CD4-positive, alpha-beta memory T cell (primary cell): ENCODE measurements around the gene S100A1. TPM values are rescaled to one million over a fixed set of nuclear protein-coding genes. Genes with fewer than 3 reads are reported as not detected.
A peak's percentile ranks its signal among the peaks of the same experiment; 100 is the strongest.

Experiments used
- CTCF ChIA-PET: fragments of 350-600 bp; sonication (Branson Sonifier 250); formaldehyde crosslinking; loops from one replicate; lab custom pipeline; 2021; ENCODE audit warnings: inconsistent platforms; ENCODE audit not compliant: partially characterized antibody; lab: Charles Lee
- POLR2A ChIA-PET: fragments of 350-600 bp; sonication (Branson Sonifier 250); formaldehyde crosslinking; loops from one replicate; lab custom pipeline; 2021; ENCODE audit not compliant: partially characterized antibody; lab: Charles Lee
- DNase-seq, 5 donors: peaks; one replicate each; pipeline versions ENCODE4 v3.0.0 to v3.0.0-alpha.2; 2020 to 2022; ENCODE audit warnings: mixed read lengths in 1 of 5
- H3K27ac ChIP-seq: one replicate; pipeline ENCODE4 v1.7.0; 2013; ENCODE audit warnings: low read depth, low read length
- H3K27me3 ChIP-seq: 2 replicates; pipeline ENCODE4 v1.7.0; 2013; ENCODE audit warnings: mild to moderate bottlenecking, low read length, moderate library complexity; ENCODE audit not compliant: insufficient read depth
- H3K36me3 ChIP-seq: 2 replicates; pipeline ENCODE4 v1.7.0; 2013; ENCODE audit warnings: mild to moderate bottlenecking, low read length, moderate library complexity; ENCODE audit not compliant: insufficient read depth
- H3K4me1 ChIP-seq: 2 replicates; pipeline ENCODE4 v1.7.0; 2013; ENCODE audit warnings: mild to moderate bottlenecking, low read length, moderate library complexity; ENCODE audit not compliant: insufficient read depth
- H3K4me3 ChIP-seq, 2 donors: one replicate each; pipeline ENCODE4 v1.7.0; 2013; ENCODE audit warnings: low read length in 2 of 2, mild to moderate bottlenecking in 1 of 2
- H3K9me3 ChIP-seq, 2 donors: one replicate each; pipeline ENCODE4 v1.7.0; 2013; ENCODE audit warnings: low read length in 2 of 2, control low read depth in 1 of 2; ENCODE audit not compliant: control insufficient read depth in 1 of 2
- H3K27ac Mint-ChIP-seq, 7 donors: one replicate each; pipeline ENCODE4 v1.8.0; 2020 to 2021; ENCODE audit warnings: mixed read lengths in 7 of 7, mild to moderate bottlenecking in 6 of 7, inconsistent platforms in 3 of 7, moderate library complexity in 3 of 7
- H3K27me3 Mint-ChIP-seq, 2 donors: one replicate each; pipeline ENCODE4 v1.8.0; 2020 to 2021; ENCODE audit warnings: mixed read lengths in 2 of 2
- H3K36me3 Mint-ChIP-seq, 2 donors: one replicate each; pipeline ENCODE4 v1.8.0; 2020 to 2021; ENCODE audit warnings: mixed read lengths in 2 of 2, inconsistent platforms in 1 of 2, mild to moderate bottlenecking in 1 of 2
- H3K4me1 Mint-ChIP-seq, 4 donors: one replicate each; pipeline ENCODE4 v1.8.0; 2020 to 2021; ENCODE audit warnings: mixed read lengths in 4 of 4, mild to moderate bottlenecking in 1 of 4
- H3K4me3 Mint-ChIP-seq, 8 donors: one replicate each; pipeline ENCODE4 v1.8.0; 2020 to 2021; ENCODE audit warnings: mixed read lengths in 8 of 8, mild to moderate bottlenecking in 7 of 8, moderate library complexity in 6 of 8, inconsistent platforms in 3 of 8
- H3K9me3 Mint-ChIP-seq, 8 donors: one replicate each; pipeline ENCODE4 v1.8.0; 2020 to 2021; ENCODE audit warnings: mixed read lengths in 8 of 8, mild to moderate bottlenecking in 5 of 8, inconsistent platforms in 3 of 8, moderate library complexity in 1 of 8
- intact Hi-C: fragments of 100-400 bp; cut with micrococcal nuclease; formaldehyde crosslinking; loops from one replicate; pipeline ENCODE4 v1.15.1; 2023
- polyA plus RNA-seq, 2 donors: library from polyadenylated mRNA; unstranded; fragments of 300-500 nt; fragmentation: Illumina TruSeq; gene quantifications; one replicate each; pipeline ENCODE4 v1.2.3, GENCODE V29; 2021
- total RNA-seq, 2 experiments: library from RNA; stranded (reverse); gene quantifications; one replicate each; pipeline ENCODE4 v1.2.3, GENCODE V29; 2021

S100A1 gene
- total and polyA plus RNA-seq, 4 experiments from 2014 or later = not detected

- H3K9me3 Mint-ChIP-seq = peaks cover 0 to 1% (median 0%) of the 10 kb centered on the region in 8 donors
- no peaks in the 10 kb centered on the region for H3K27me3 ChIP-seq
- no peak overlapping the region for H3K27ac Mint-ChIP-seq
- peaks cover 0 to 1% (median 0%) of the 10 kb centered on the region in 4 donors for H3K4me1 Mint-ChIP-seq
- no peak overlapping the region for H3K27ac ChIP-seq
- no peaks in the 10 kb centered on the region for H3K36me3 Mint-ChIP-seq
- CTCF ChIA-PET = no interaction called here
- no peak overlapping the region for H3K4me3 Mint-ChIP-seq
- no peaks in the 10 kb centered on the region for H3K4me1 ChIP-seq
- peaks cover 0 to 1% of the 10 kb centered on the region in 2 donors for H3K27me3 Mint-ChIP-seq
- DNase-seq = no peak
- H3K4me3 ChIP-seq = no peak overlapping the region
- H3K9me3 ChIP-seq = no peaks in the 10 kb centered on the region
- POLR2A ChIA-PET = no interaction called here
- intact Hi-C loops = no loop called here
- H3K36me3 ChIP-seq = no peaks in the 10 kb centered on the region
Observed at GRCh38 chr1:153610334-153610733, 17.9 kb upstream of the S100A1 start.

GRCh38 chr1:153610811-153611301 lies 17.4 kb upstream of the S100A1 start:
- H3K4me1 ChIP-seq = no peaks in the 10 kb centered on the region
- POLR2A ChIA-PET = no interaction called here
- H3K9me3 Mint-ChIP-seq = peaks cover 0 to 1% (median 0%) of the 10 kb centered on the region in 8 donors
- DNase-seq = no peak
- CTCF ChIA-PET = no interaction called here
- no peaks in the 10 kb centered on the region for H3K27me3 ChIP-seq
- H3K27ac Mint-ChIP-seq = no peak overlapping the region
- intact Hi-C loops = no loop called here
- H3K27me3 Mint-ChIP-seq = peaks cover 0 to 1% of the 10 kb centered on the region in 2 donors
- no peaks in the 10 kb centered on the region for H3K36me3 ChIP-seq
- H3K9me3 ChIP-seq = no peaks in the 10 kb centered on the region
- no peak overlapping the region for H3K4me3 ChIP-seq
- peaks cover 0 to 1% (median 0%) of the 10 kb centered on the region in 4 donors for H3K4me1 Mint-ChIP-seq
- no peaks in the 10 kb centered on the region for H3K36me3 Mint-ChIP-seq
- H3K4me3 Mint-ChIP-seq = no peak overlapping the region
- H3K27ac ChIP-seq = no peak overlapping the region

DNA sequence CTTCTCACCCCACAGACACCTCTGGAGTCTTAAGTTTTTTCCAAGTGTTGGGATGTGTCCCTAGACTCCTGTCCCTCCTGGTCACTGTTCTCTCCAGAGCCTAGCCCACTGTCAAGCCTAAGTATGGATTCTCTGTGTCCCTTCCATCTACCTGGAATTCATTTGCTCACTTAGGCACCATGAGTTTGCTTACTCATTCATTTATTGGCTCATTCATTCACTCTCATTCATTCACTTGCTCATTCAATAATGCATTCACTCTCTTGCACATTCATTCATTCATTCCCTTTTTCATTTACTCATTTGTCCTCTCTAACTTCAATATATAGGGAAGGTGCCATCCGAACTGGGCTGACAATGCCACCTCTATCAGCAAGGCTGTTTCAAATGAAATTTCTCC lies 16.9 kb upstream of the S100A1 start:
- POLR2A ChIA-PET = no interaction called here
- no peak for DNase-seq
- Mint-ChIP-seq H3K4me1 (peaks cover 0 to 1% (median 0%) of the 10 kb centered on the region in 4 donors), H3K27ac (peak overlapping the region in 1 of 7 donors; percentile 57), H3K9me3 (peaks cover 0 to 1% (median 0%) of the 10 kb centered on the region in 8 donors), H3K36me3 (no peaks in the 10 kb centered on the region), H3K4me3 (no peak overlapping the region), H3K27me3 (peaks cover 0 to 1% of the 10 kb centered on the region in 2 donors)
- H3K27me3 ChIP-seq = no peaks in the 10 kb centered on the region
- no peaks in the 10 kb centered on the region for H3K4me1 ChIP-seq
- H3K27ac ChIP-seq = no peak overlapping the region
- no peaks in the 10 kb centered on the region for H3K9me3 ChIP-seq
- intact Hi-C loops = no loop called here
- CTCF ChIA-PET = interaction anchor here (1.9 kb wide), 1 partner anchor 116 kb away, joined by 5 read pairs; no protein-coding TSS in a partner anchor
- no peaks in the 10 kb centered on the region for H3K36me3 ChIP-seq
- H3K4me3 ChIP-seq = no peak overlapping the region

GRCh38 chr1:153612111-153612754 lies 16.0 kb upstream of the S100A1 start:
- no peaks in the 10 kb centered on the region for H3K36me3 ChIP-seq
- no peak overlapping the region for H3K4me3 ChIP-seq
- H3K9me3 Mint-ChIP-seq = peaks cover 0 to 1% (median 0%) of the 10 kb centered on the region in 8 donors
- no peaks in the 10 kb centered on the region for H3K4me1 ChIP-seq
- H3K9me3 ChIP-seq = no peaks in the 10 kb centered on the region
- H3K4me3 Mint-ChIP-seq = no peak overlapping the region
- peaks cover 0 to 1% (median 0%) of the 10 kb centered on the region in 4 donors for H3K4me1 Mint-ChIP-seq
- H3K27ac Mint-ChIP-seq = no peak overlapping the region
- peaks cover 0 to 1% of the 10 kb centered on the region in 2 donors for H3K27me3 Mint-ChIP-seq
- DNase-seq = no peak
- intact Hi-C loops = no loop called here
- H3K36me3 Mint-ChIP-seq = no peaks in the 10 kb centered on the region
- ChIA-PET POLR2A (no interaction called here), CTCF (interaction anchor here (1.2 to 1.9 kb wide), 2 partner anchors 101 to 117 kb away, joined by 4 to 5 read pairs; no protein-coding TSS in a partner anchor)
- no peaks in the 10 kb centered on the region for H3K27me3 ChIP-seq
- H3K27ac ChIP-seq = no peak overlapping the region

DNA sequence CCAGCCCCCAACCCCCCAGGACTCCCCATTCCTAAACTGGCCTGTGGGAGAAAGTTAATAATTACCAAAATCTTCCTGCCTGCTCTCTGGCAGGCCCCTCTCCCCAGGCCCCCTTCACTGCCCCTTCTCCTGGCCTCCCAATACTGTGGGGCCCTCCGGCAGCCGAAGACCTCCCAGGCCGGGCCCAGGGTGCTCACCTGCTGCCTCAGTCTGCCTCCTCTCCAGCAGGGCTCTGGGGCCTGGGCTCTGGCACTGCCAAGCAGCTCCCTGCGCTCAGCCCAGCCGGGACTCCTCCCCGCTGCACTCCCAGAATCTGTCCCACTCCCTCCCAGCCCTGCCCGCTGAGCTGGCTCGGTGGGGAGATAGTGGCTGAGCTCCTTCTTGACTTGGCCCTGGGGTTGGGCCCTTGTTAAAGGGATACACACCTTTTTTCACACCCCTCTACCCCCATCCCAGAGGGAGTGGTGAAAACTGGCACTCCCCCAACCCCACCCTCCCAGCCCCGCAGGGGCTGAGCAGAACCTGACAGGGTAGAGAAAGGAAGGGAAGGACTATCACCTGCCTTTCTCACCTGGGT lies 15.4 kb upstream of the S100A1 start, which contains the start of gene S100A16:
TSS of gene S100A16 (minus strand) at position 383 of the 577 bp plus-strand sequence. CDS start 4,986 bp downstream, outside the sequence.
- H3K27me3 ChIP-seq = no peaks in the 10 kb centered on the region
- H3K4me3 ChIP-seq = no peak within 1 kb of the TSS
- ChIA-PET CTCF (interaction anchor here (1.2 to 1.9 kb wide), 2 partner anchors 102 to 118 kb away, joined by 4 to 5 read pairs; no protein-coding TSS in a partner anchor), POLR2A (no interaction called here)
- H3K36me3 ChIP-seq = no peaks in the 10 kb centered on the region
- H3K9me3 ChIP-seq = no peaks in the 10 kb centered on the region
- Mint-ChIP-seq H3K9me3 (peaks cover 0 to 1% (median 0%) of the 10 kb centered on the region in 8 donors), H3K27ac (no peak within 1 kb of the TSS), H3K4me1 (peaks cover 0 to 3% (median under 1%) of the 10 kb centered on the region in 4 donors), H3K4me3 (no peak within 1 kb of the TSS), H3K36me3 (no peaks in the 10 kb centered on the region), H3K27me3 (peaks cover 0 to 1% of the 10 kb centered on the region in 2 donors)
- H3K27ac ChIP-seq = no peak within 1 kb of the TSS
- no peaks in the 10 kb centered on the region for H3K4me1 ChIP-seq
- intact Hi-C loops = no loop called here
- no peak for DNase-seq

DNA sequence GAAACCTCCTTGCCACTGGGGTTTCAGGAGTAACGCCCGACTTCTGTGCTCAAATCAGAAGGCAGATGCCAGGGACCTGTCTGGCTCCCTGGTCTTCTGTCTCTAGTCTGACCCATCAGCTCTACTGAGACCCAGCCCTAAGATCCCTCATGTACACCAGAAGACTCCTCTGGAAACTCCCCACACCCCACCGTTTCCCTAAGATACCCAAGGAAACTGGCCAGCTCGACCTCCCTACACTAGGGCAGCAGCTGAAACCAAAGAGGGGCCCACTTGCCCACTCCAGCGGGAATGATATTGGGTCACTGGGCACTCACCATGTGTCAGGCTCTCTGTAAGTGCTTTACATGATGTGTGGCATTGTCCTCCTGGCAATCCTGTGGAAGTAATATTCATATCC lies 14.8 kb upstream of the S100A1 start:
- peaks cover 0 to 3% (median 0%) of the 10 kb centered on the region in 8 donors for H3K9me3 Mint-ChIP-seq
- no peak for DNase-seq
- H3K4me1 ChIP-seq = no peaks in the 10 kb centered on the region
- H3K36me3 Mint-ChIP-seq = no peaks in the 10 kb centered on the region
- no peak overlapping the region for H3K27ac Mint-ChIP-seq
- ChIA-PET POLR2A (no interaction called here), CTCF (interaction anchor here (1.1 to 7.7 kb wide), 4 partner anchors 99 to 118 kb away, joined by 3 to 142 read pairs (median 4); no protein-coding TSS in a partner anchor)
- intact Hi-C loops = no loop called here
- H3K27ac ChIP-seq = no peak overlapping the region
- no peaks in the 10 kb centered on the region for H3K36me3 ChIP-seq
- no peaks in the 10 kb centered on the region for H3K9me3 ChIP-seq
- peaks cover 0 to 5% (median under 1%) of the 10 kb centered on the region in 4 donors for H3K4me1 Mint-ChIP-seq
- no peak overlapping the region for H3K4me3 ChIP-seq
- no peaks in the 10 kb centered on the region for H3K27me3 ChIP-seq
- peaks cover 0 to 1% of the 10 kb centered on the region in 2 donors for H3K27me3 Mint-ChIP-seq
- H3K4me3 Mint-ChIP-seq = no peak overlapping the region
